COLO668 (cell line): ENCODE data around the gene COA1.
"Not testable (repeated sequence)": the region's sequence is repeated elsewhere in the genome, so short reads cannot be mapped to it uniquely, and the experiment has no call there.

Source experiments
- DNase-seq: peaks from one replicate; lab custom pipeline; 2025; ENCODE audit not compliant: unreplicated experiment; lab: John Stamatoyannopoulos, UW

The COA1 gene

DNA sequence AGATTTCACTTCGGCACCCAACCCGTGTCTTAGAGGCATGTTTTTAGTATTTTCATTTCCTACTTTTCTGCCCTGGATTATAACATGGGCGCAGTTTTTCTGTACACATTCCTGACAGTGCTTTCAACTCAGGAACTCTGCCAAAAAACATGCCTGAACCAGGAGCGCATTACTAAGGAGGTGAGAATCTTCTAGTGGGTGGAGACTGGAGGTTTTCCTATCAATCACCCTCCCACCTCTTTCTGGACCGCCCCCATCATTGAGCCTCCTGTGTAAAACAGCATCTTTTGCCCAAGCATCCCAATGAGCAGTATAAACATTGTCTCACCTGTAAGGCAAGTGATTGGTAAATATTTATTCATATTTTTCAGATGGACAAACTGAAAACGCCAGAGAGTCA, 93.2 kb downstream of the COA1 start:
- peak; percentile 80 for DNase-seq

DNA sequence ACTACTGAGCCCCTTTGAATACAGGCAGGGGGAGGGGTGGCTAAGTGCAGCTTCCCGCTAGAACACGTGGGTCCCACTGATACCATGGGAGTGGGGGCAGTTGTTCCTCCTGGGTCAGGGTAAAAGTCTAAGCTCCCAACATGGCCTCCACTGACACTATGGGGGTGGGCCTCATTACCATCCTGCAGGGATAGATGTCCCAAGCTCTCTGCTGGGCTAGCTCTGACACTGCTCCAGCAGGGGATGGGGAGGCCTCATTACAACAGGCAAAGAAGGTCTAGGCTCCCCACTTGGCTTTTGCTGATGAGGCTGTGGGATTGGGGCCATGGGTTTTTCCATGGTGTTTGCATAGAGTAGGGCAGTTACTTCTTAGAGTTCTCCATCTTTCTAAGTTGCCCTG, 94.9 kb downstream of the COA1 start:
- no peak for DNase-seq

GRCh38 chr7:43632746-43633145, 96.6 kb downstream of the COA1 start:
- no peak for DNase-seq

DNA sequence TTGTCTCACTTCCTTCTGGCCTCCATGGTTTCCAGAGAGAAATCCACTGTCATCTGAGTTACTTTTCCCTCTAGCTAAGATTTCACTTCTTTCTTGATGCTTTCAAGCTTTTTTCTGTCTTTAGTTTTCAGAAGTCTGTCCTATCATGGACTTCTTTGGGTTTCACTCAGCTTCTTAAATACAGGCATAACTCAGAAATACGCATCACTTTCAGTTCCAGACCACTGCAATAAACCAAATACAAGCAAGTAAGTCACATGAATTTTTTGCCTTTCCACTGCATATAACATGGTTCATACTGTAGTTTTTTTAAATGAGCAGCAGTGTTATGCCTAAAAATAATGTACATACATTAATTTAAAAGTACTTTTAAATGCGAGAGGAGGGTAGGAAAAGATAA, 97.8 kb downstream of the COA1 start:
- no peak for DNase-seq

GRCh38 chr7:43630482-43630881, 98.8 kb downstream of the COA1 start:
- no peak for DNase-seq

GRCh38 chr7:43629857-43630256, 99.5 kb downstream of the COA1 start:
- DNase-seq = no peak

DNA sequence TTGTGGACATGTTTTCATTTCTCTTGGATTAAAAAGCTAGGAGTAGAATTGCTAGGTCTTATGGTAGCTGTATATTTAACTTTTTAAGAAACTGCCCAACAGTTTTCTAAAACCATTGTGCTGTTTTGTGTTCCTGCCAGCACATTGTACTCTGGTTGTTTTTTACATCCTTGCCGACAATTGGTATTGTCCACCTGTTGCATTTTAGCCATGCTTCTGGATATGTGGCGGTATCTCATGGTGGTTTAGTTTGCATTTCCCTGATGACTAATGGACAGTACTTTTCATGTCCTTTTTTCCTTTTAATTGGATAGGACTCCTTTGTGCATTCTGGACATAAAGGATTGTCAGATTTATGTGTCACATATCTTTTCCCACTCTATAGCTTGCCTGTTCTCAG, 100.9 kb downstream of the COA1 start:
- no peak for DNase-seq

- DNase-seq = not testable (repeated sequence)
Observed at GRCh38 chr7:43627798-43628197, 101.5 kb downstream of the COA1 start.

- DNase-seq = no peak
Observed at GRCh38 chr7:43626695-43627094, 102.6 kb downstream of the COA1 start.

GRCh38 chr7:43625980-43626379, 103.3 kb downstream of the COA1 start:
- DNase-seq = no peak

DNA sequence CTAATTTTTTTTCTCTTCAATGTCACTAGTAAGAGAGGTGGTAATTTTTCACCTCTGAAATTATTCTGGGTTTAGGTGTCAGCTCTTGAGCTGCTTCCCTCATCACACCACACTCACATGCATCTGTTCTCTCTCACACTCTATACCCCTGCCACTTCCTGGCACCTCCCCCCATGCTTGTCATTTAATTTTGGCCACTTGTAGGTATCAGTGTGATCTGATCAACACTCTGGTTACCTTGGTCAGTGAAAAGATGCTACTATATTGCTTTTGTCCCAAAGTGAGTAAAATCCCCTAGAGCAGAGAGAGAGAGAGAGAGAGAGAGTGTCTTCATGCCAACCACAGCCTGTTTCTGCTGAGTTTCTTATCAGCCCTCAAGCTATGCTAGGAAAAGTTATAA, 103.9 kb downstream of the COA1 start:
- DNase-seq = no peak

- no peak for DNase-seq
Observed at GRCh38 chr7:43624156-43624555, 105.2 kb downstream of the COA1 start.

- DNase-seq = no peak
Observed at GRCh38 chr7:43621729-43622448, 107.4 kb downstream of the COA1 start.

- no peak for DNase-seq
Observed at GRCh38 chr7:43619213-43620012, 109.9 kb downstream of the COA1 start.

DNA sequence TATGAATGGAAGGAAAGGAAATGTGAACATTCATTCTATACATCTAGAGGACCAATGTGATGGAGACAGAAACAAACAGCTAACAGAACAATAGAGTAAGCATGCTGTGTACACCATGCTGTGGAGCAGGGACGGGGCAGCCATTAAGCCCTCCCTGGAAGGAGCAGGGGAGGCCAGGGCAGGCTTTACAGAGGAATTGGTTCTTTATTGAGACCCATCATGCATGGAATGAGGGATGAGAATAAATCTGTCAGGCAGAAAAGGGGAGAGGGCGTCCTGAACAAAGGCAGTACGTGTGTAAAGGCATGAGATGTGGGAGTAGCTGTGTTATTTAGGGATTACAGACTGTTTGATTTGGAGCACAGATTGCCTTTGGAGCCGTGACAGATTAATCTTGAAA, 111.2 kb downstream of the COA1 start:
- no peak for DNase-seq

DNA sequence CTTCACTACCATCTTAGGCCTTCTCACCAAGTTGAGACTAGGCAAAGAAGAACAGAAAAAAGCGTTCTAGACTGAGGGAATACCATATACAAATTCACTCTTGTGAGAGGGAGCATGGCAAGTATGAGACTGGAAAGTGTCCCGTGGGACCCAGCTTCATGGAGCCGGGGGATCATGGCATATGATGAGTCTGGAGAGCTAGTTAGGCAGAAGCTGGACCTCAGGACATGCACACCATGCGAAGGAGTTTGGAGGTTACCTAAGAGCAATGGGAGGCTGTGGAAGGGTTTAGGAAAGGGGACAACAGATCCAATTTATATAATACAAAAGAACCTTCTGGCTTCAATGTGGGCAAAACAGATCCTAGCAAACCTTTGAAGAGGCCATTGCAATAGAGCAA, 112.3 kb downstream of the COA1 start:
- DNase-seq = no peak

GRCh38 chr7:43615558-43616145, 113.7 kb downstream of the COA1 start:
- DNase-seq = no peak

GRCh38 chr7:43612599-43613589, 116.4 kb downstream of the COA1 start:
- no peak for DNase-seq

- no peak for DNase-seq
Observed at GRCh38 chr7:43612128-43612527, 117.2 kb downstream of the COA1 start.

DNA sequence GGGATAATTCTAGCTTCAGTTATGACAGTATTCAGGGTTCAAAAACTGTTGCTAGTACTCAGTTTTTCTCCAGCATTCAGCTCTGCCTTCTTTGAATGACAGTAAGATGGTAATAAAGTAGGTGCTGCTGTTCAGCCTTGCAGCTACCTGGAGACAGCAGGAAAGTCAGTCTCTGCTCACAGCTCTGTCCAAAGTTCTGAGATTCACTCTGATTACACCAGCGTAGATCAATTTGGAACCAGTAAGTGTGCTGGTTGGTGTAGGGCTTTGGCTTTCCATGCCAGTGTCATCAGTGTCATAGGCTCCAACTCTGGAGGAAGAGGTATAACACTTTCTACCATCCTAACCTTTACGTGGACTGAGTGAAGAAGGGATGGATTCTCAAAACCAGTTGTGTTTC, 120.2 kb downstream of the COA1 start:
- no peak for DNase-seq

GRCh38 chr7:43604251-43604650, 125.1 kb downstream of the COA1 start:
- no peak for DNase-seq
